SU-DHL-6 (cell line): ENCODE results near the gene GALNT17.

Source experiments
- H2AFZ ChIP-seq: fragments of 200-600 bp; sonication (generic); 2 replicates; pipeline ENCODE4 v1.6.1; 2014; ENCODE audit warnings: low read depth, mild to moderate bottlenecking, moderate library complexity, mixed read lengths, antibody characterized with exemption, low read length; ENCODE audit not compliant: severe bottlenecking
- H3F3A ChIP-seq: fragments of 200-600 bp; shearing (Covaris generic); 2 replicates; pipeline ENCODE4 v1.6.0; 2016; ENCODE audit warnings: antibody characterized with exemption, mild to moderate bottlenecking; ENCODE audit not compliant: insufficient read depth
- H3K27ac ChIP-seq: fragments of 200-600 bp; sonication (generic); 2 replicates; pipeline ENCODE4 v1.5.1; 2016; ENCODE audit warnings: low read depth, mild to moderate bottlenecking, low read length, moderate library complexity, mixed read lengths
- H3K27me3 ChIP-seq: fragments of 200-600 bp; sonication (generic), shearing (Covaris generic); 2 replicates; pipeline ENCODE4 v1.6.0; 2014; ENCODE audit warnings: mild to moderate bottlenecking, low read length
- H3K36me3 ChIP-seq: fragments of 200-600 bp; sonication (generic); 2 replicates; pipeline ENCODE4 v1.6.1; 2014; ENCODE audit warnings: mild to moderate bottlenecking, low read length, mixed read lengths
- H3K4me2 ChIP-seq: fragments of 300-600, 200-600 bp; shearing (Covaris generic), sonication (generic); 2 replicates; pipeline ENCODE4 v1.6.0; 2014; ENCODE audit warnings: low read length, low read depth, mild to moderate bottlenecking; ENCODE audit not compliant: poor library complexity, severe bottlenecking
- H3K4me3 ChIP-seq: fragments of 200-600 bp; sonication (generic); 2 replicates; pipeline ENCODE4 v1.5.1; 2014; ENCODE audit warnings: antibody characterized with exemption, low read length, mild to moderate bottlenecking, mixed read lengths; ENCODE audit not compliant: insufficient read depth, poor library complexity, severe bottlenecking
- H3K79me2 ChIP-seq: fragments of 200-600 bp; sonication (generic); 2 replicates; pipeline ENCODE4 v1.6.1; 2014; ENCODE audit warnings: mild to moderate bottlenecking, low read length, moderate library complexity; ENCODE audit not compliant: insufficient read depth
- H3K9ac ChIP-seq: fragments of 200-600 bp; sonication (generic); 2 replicates; pipeline ENCODE4 v1.7.0; 2014; ENCODE audit warnings: mild to moderate bottlenecking, low read length
- H3K9me2 ChIP-seq: fragments of 200-600 bp; sonication (generic); replicated peaks from 2 replicates; pipeline ENCODE4 v1.6.1; 2014; ENCODE audit warnings: low read length; ENCODE audit not compliant: insufficient read depth
- H3K9me3 ChIP-seq: fragments of 200-600 bp; sonication (generic); 2 replicates; pipeline ENCODE4 v1.6.1; 2014; ENCODE audit warnings: low read length, mixed read lengths; ENCODE audit not compliant: insufficient read depth
- H4K20me1 ChIP-seq: fragments of 200-600 bp; sonication (generic); 2 replicates; pipeline ENCODE4 v1.6.1; 2014; ENCODE audit warnings: low read depth, mild to moderate bottlenecking, antibody characterized with exemption, low read length, moderate library complexity, mixed read lengths
- CTCF ChIP-seq: fragments of 200-600 bp; sonication (generic); IDR thresholded peaks from one replicate; pipeline ENCODE4 v1.5.1; 2017; ENCODE audit warnings: antibody characterized with exemption, mild to moderate bottlenecking, low read length, moderate library complexity; ENCODE audit not compliant: insufficient read depth, poor library complexity, severe bottlenecking
- EZH2phosphoT487 ChIP-seq: fragments of 200-600 bp; sonication (generic), shearing (Covaris generic); conservative IDR thresholded peaks from 2 replicates; pipeline ENCODE4 v1.6.1; 2018; ENCODE audit warnings: mild to moderate bottlenecking, antibody characterized with exemption, low read length, moderate library complexity, mixed read lengths

Gene GALNT17

GRCh38 chr7:71601851-71602250 is 469.9 kb downstream of the GALNT17 start:
- TF ChIP-seq CTCF = no peak
- no peak for TF ChIP-seq EZH2phosphoT487
- Histone ChIP-seq H3K36me3 (no peaks in the 10 kb centered on the region), H3K27me3 (no peaks in the 10 kb centered on the region), H3K79me2 (no peaks in the 10 kb centered on the region), H2AFZ (no peak overlapping the region), H3K9me3 (no peaks in the 10 kb centered on the region), H4K20me1 (no peaks in the 10 kb centered on the region), H3K4me2 (no peak overlapping the region), H3K9ac (no peak overlapping the region), H3K4me3 (no peak overlapping the region), H3K27ac (no peak overlapping the region), H3F3A (no peaks in the 10 kb centered on the region), H3K9me2 (no peaks in the 10 kb centered on the region)

- TF ChIP-seq CTCF (no peak), EZH2phosphoT487 (no peak)
- Histone ChIP-seq H3K27me3 (no peaks in the 10 kb centered on the region), H3K4me2 (no peak overlapping the region), H2AFZ (no peak overlapping the region), H3K9me2 (no peaks in the 10 kb centered on the region), H3F3A (no peaks in the 10 kb centered on the region), H3K36me3 (no peaks in the 10 kb centered on the region), H3K9ac (no peak overlapping the region), H3K9me3 (no peaks in the 10 kb centered on the region), H3K4me3 (no peak overlapping the region), H4K20me1 (no peaks in the 10 kb centered on the region), H3K27ac (no peak overlapping the region), H3K79me2 (no peaks in the 10 kb centered on the region)
These were observed 473.0 kb downstream of the GALNT17 start for GRCh38 chr7:71604818-71605414.

- no peaks in the 10 kb centered on the region for H3K79me2 ChIP-seq
- H3K9ac ChIP-seq = no peak overlapping the region
- TF ChIP-seq CTCF (no peak), EZH2phosphoT487 (no peak)
- H3K36me3 ChIP-seq = no peaks in the 10 kb centered on the region
- no peaks in the 10 kb centered on the region for H4K20me1 ChIP-seq
- H3K9me3 ChIP-seq = no peaks in the 10 kb centered on the region
- no peaks in the 10 kb centered on the region for H3K9me2 ChIP-seq
- H3K4me2 ChIP-seq = no peak overlapping the region
- no peaks in the 10 kb centered on the region for H3F3A ChIP-seq
- no peak overlapping the region for H3K4me3 ChIP-seq
- H2AFZ ChIP-seq = no peak overlapping the region
- H3K27me3 ChIP-seq = no peaks in the 10 kb centered on the region
- no peak overlapping the region for H3K27ac ChIP-seq
These were observed 480.0 kb downstream of the GALNT17 start for GRCh38 chr7:71611986-71612385.
